Left ventricle myocardium inferior (tissue), 1 donor: ENCODE measurements around the gene DEK. TPM values are rescaled to one million over a fixed set of nuclear protein-coding genes. Genes with fewer than 3 reads are reported as not detected.

ENCODE experiments used
- DNase-seq: peaks from one replicate; pipeline ENCODE4 v3.0.0-alpha.2; 2020
- H3K27ac ChIP-seq: fragments of 200-600 bp; replicated peaks from 2 replicates; pipeline ENCODE4 v1.8.0; 2021
- H3K27me3 ChIP-seq: fragments of 200-600 bp; 2 replicates; pipeline ENCODE4 v1.8.0; 2021; ENCODE audit warnings: low read depth
- H3K36me3 ChIP-seq: fragments of 200-600 bp; 2 replicates; pipeline ENCODE4 v1.8.0; 2021
- H3K4me1 ChIP-seq: fragments of 200-600 bp; 2 replicates; pipeline ENCODE4 v1.8.0; 2021
- H3K4me3 ChIP-seq: fragments of 200-600 bp; 2 replicates; pipeline ENCODE4 v1.8.0; 2021; ENCODE audit warnings: mild to moderate bottlenecking, moderate library complexity
- H3K9me3 ChIP-seq: fragments of 200-600 bp; replicated peaks from 2 replicates; pipeline ENCODE4 v1.8.0; 2021
- CTCF ChIP-seq: fragments of 200-600 bp; IDR thresholded peaks from 2 replicates; pipeline ENCODE4 v1.8.0; 2021; ENCODE audit warnings: antibody characterized with exemption, mild to moderate bottlenecking, borderline replicate concordance
- intact Hi-C: fragments of 100-400 bp; cut with micrococcal nuclease; formaldehyde crosslinking; loops from one replicate; pipeline ENCODE4 v1.11.0; 2022
- total RNA-seq: library from RNA; stranded (reverse); fragmentation: NEBNext Ultra II Directional; extraction: Animal tissue kit (Norgen Biotek cat#: 25700); gene quantifications from one replicate; pipeline ENCODE4 v1.2.1, GENCODE V29; 2021
- donor health status: DM: no; HTN: yes; CAD: no; lungs with severe emphysema.

DEK gene
- total RNA-seq, 1 donor from 2014 or later, result 54.0 TPM

GRCh38 chr6:18248698-18249097 lies 15.6 kb downstream of the DEK start:
- DNase-seq, result no peak
- Histone ChIP-seq H3K27ac (no peak overlapping the region), H3K36me3 (peaks cover 67% of the 10 kb centered on the region), H3K27me3 (no peaks in the 10 kb centered on the region), H3K9me3 (no peaks in the 10 kb centered on the region), H3K4me3 (no peak overlapping the region), H3K4me1 (no peaks in the 10 kb centered on the region)
- intact Hi-C loops, result no loop called here
- TF ChIP-seq CTCF, result no peak

DNA sequence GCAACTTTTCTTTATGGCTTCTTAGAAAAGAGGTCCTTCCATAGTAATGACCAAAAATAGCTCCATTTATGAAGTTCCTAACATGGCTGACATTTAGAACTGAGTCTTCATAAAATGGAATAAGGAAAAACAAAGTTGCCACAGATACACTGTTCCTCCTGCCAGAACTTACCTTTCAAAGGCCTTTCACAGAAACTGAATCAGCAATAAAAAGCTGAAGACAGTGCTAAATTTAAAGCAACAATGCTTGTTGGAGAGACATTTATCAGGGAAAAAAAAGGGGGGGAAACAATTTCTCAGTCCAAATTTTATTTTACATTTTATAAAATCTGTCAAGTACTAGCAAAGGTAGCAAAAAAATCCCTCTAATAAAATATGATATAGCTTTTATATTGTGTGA lies 17.3 kb downstream of the DEK start:
- Histone ChIP-seq H3K36me3 (peaks cover 72% of the 10 kb centered on the region), H3K9me3 (no peaks in the 10 kb centered on the region), H3K4me1 (no peaks in the 10 kb centered on the region), H3K27me3 (no peaks in the 10 kb centered on the region), H3K27ac (no peak overlapping the region), H3K4me3 (no peak overlapping the region)
- intact Hi-C loops, result no loop called here
- TF ChIP-seq CTCF, result no peak
- DNase-seq, result no peak

DNA sequence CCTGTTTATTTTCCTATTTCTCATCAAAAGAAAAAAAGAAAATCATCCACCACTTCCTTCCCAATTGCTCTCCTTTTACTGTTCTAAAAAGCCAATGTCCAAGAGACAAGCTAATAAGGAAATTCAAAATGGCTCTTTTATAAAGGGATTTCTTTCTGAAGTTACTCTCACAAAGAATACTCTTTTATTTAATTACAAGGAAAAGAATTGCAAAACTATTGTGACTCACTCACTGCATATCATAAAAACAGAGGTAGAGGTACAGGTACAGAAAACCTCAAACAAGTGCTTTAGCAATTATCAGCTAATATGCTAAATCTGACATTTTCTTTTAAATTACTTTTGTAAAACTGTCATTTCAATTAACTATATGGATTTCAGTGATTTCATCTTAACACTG lies 18.1 kb downstream of the DEK start:
- H3K4me1 ChIP-seq, result no peaks in the 10 kb centered on the region
- no peak for DNase-seq
- no peaks in the 10 kb centered on the region for H3K9me3 ChIP-seq
- H3K36me3 ChIP-seq, result peaks cover 68% of the 10 kb centered on the region
- no peak overlapping the region for H3K4me3 ChIP-seq
- TF ChIP-seq CTCF, result no peak
- intact Hi-C loops, result no loop called here
- H3K27ac ChIP-seq, result no peak overlapping the region
- no peaks in the 10 kb centered on the region for H3K27me3 ChIP-seq

DNA sequence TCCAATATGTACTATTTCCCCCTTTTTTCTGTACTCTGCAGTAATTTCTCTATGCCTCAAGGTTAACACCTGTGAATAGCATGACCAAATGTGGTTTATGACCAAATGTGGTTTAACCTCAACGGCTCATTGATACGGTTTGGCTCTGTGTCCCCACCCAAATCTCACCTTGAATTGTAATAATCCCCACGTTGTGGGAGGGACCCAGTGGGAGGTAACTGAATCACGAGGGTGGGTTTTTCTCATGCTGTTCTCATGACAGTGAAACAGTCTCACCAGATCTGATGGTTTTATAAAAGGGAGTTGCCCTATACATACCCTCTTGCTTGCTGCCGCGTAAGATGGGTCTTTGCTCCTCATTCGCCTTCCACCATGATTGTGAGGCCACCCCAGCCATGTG lies 18.7 kb downstream of the DEK start:
- no peaks in the 10 kb centered on the region for H3K27me3 ChIP-seq
- H3K27ac ChIP-seq, result no peak overlapping the region
- no peaks in the 10 kb centered on the region for H3K9me3 ChIP-seq
- intact Hi-C loops, result no loop called here
- H3K4me3 ChIP-seq, result no peak overlapping the region
- H3K4me1 ChIP-seq, result no peaks in the 10 kb centered on the region
- no peak for TF ChIP-seq CTCF
- DNase-seq, result no peak
- peaks cover 63% of the 10 kb centered on the region for H3K36me3 ChIP-seq

DNA sequence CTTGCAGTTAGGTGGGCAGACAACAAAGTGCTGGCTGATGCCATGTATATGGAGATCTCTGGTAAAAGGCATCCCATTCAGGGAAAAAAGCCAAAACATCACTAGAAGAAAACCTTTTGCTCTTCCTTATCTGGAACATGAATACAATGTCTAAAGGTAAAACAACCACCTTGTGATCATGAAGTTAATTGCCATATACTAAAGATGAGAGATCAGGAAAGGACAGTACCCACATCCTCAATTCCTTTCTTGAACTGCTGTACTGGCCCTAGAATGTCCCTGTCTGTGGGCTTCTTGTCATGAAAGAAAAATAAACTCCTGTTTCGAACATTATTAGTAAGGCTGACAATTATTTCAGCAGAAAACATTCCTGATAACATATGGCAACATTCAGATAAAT lies 19.3 kb downstream of the DEK start:
- TF ChIP-seq CTCF, result no peak
- H3K27ac ChIP-seq, result no peak overlapping the region
- H3K36me3 ChIP-seq, result peaks cover 58% of the 10 kb centered on the region
- no peaks in the 10 kb centered on the region for H3K27me3 ChIP-seq
- intact Hi-C loops, result no loop called here
- no peak overlapping the region for H3K4me3 ChIP-seq
- DNase-seq, result no peak
- H3K4me1 ChIP-seq, result no peaks in the 10 kb centered on the region
- H3K9me3 ChIP-seq, result no peaks in the 10 kb centered on the region

DNA sequence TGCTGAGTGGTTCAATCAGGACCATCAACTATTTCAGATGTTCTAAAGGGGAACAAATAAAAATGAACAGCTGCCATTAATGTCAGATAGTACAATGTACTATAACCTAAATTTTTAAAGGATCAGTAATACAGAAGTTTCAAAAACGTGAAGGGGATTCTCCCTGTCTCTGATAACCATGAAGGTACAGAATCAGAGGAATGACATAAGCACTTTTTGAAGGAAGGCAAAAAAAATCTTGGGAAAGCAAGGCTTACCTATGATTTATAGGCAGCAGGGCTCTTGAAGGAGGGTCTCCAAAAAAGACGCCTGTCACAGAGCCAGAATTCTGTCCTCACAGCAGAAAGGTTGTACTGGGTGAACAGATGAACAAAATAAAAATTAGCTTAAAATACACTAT lies 20.1 kb downstream of the DEK start:
- no peak for DNase-seq
- intact Hi-C loops, result no loop called here
- H3K9me3 ChIP-seq, result no peaks in the 10 kb centered on the region
- peaks cover 54% of the 10 kb centered on the region for H3K36me3 ChIP-seq
- no peaks in the 10 kb centered on the region for H3K27me3 ChIP-seq
- no peak for TF ChIP-seq CTCF
- no peaks in the 10 kb centered on the region for H3K4me1 ChIP-seq
- H3K4me3 ChIP-seq, result no peak overlapping the region
- H3K27ac ChIP-seq, result no peak overlapping the region
